ENCODE results near the gene FAM171A1. TPM values are rescaled to one million over a fixed set of nuclear protein-coding genes. Genes with fewer than 3 reads are reported as not detected.
"Not testable (repeated sequence)": the region's sequence is repeated elsewhere in the genome, so short reads cannot be mapped to it uniquely, and the experiment has no call there.

Gene FAM171A1
- total and polyA plus RNA-seq, 7 donors = 4.3 to 29.0 (median 7.2) TPM

GRCh38 chr10:15278786-15279185, 92.3 kb downstream of the FAM171A1 start:
- 92 to 97% methylated on average over 12 of the region's 12 CpGs for WGBS, 2 donors
- intact Hi-C loops (cut with DNase I) = no loop called here
- no peak for TF ChIP-seq POLR2A (IDR thresholded peaks at IDR 0.05)
- no peak for TF ChIP-seq CTCF (IDR thresholded peaks at IDR 0.05)
- TF ChIP-seq POLR2AphosphoS5 (IDR thresholded peaks at IDR 0.05) = no peak
- TF ChIP-seq EP300 (IDR thresholded peaks at IDR 0.05) = no peak
- no peak overlapping the region for H3K4me3 ChIP-seq
- H3K27ac ChIP-seq = no peak overlapping the region
- no peaks in the 10 kb centered on the region for H3K4me1 ChIP-seq
- H3K9me3 ChIP-seq = no peaks in the 10 kb centered on the region
- peaks cover 0 to 23% (median 0%) of the 10 kb centered on the region in 4 donors for H3K36me3 ChIP-seq
- no peak for DNase-seq
- H3K27me3 ChIP-seq = no peaks in the 10 kb centered on the region

DNA sequence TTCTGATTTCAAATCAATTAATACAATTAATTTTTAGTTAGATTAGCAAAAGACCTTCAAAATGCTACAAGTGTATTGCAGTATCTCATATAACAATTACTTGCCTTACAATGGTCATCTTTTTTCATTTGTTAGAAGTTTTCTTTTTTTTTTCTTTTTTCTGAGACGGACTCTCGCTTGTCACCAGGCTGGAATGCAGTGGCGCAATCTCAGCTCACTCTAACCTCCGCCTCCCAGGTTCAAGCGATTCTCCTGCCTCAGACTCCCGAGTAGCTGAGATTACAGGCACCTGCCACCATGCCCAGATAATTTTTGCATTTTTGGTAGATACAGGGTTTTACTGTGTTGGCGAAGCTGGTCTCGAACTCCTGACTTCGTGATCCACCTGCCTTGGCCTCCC, 95.0 kb downstream of the FAM171A1 start:
- H3K4me1 ChIP-seq; DNase-seq; intact Hi-C loops (cut with DNase I); H3K27me3 ChIP-seq; H3K4me3 ChIP-seq; H3K9me3 ChIP-seq; H3K27ac ChIP-seq: not testable (repeated sequence)
- 91 to 95% methylated on average over 9 of the region's 9 CpGs for WGBS, 2 donors
- peaks cover 0 to 11% (median 0%) of the 10 kb centered on the region in 4 donors for H3K36me3 ChIP-seq

DNA sequence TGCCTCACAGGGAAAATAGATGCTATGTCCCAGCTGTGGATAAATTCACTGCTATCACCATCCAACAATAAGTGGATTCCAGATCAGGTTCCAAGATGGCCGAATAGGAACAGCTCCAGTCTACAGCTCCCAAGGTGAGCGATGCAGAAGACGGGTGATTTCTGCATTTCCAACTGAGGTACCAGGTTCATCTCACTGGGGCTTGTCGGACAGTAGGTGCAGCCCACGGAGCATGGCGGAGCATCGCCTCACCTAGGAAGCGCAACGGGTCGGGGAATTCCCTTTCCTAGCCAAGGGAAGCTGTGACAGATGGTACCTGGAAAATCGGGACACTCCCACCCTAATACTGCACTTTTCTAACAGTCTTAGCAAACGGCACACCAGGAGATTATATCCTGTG, 101.3 kb downstream of the FAM171A1 start:
- H3K27ac ChIP-seq; intact Hi-C loops (cut with DNase I); DNase-seq; H3K4me3 ChIP-seq; H3K4me1 ChIP-seq; H3K9me3 ChIP-seq; H3K27me3 ChIP-seq; H3K36me3 ChIP-seq: not testable (repeated sequence)
- 89 to 96% methylated on average over 12 of the region's 12 CpGs for WGBS, 2 donors

GRCh38 chr10:15267496-15267895, 103.6 kb downstream of the FAM171A1 start:
- peaks cover 0 to 3% (median 0%) of the 10 kb centered on the region in 4 donors for H3K9me3 ChIP-seq
- no peaks in the 10 kb centered on the region for H3K27me3 ChIP-seq
- H3K36me3 ChIP-seq = peaks cover 0 to 5% (median 2%) of the 10 kb centered on the region in 4 donors
- intact Hi-C loops (cut with DNase I) = no loop called here
- DNase-seq = no peak
- 79 to 83% methylated on average over 10 of the region's 10 CpGs for WGBS, 2 donors
- no peak for TF ChIP-seq POLR2AphosphoS5 (IDR thresholded peaks at IDR 0.05)
- no peak for TF ChIP-seq POLR2A (IDR thresholded peaks at IDR 0.05)
- no peak for TF ChIP-seq CTCF (IDR thresholded peaks at IDR 0.05)
- no peak for TF ChIP-seq EP300 (IDR thresholded peaks at IDR 0.05)
- no peaks in the 10 kb centered on the region for H3K4me1 ChIP-seq
- H3K27ac ChIP-seq = no peak overlapping the region
- no peak overlapping the region for H3K4me3 ChIP-seq

GRCh38 chr10:15266117-15266516, 105.0 kb downstream of the FAM171A1 start:
- H3K27ac ChIP-seq = no peak overlapping the region
- peaks cover 0 to 3% (median 0%) of the 10 kb centered on the region in 4 donors for H3K9me3 ChIP-seq
- no peak for DNase-seq
- H3K4me1 ChIP-seq = no peaks in the 10 kb centered on the region
- intact Hi-C loops (cut with DNase I) = no loop called here
- no peaks in the 10 kb centered on the region for H3K27me3 ChIP-seq
- WGBS, 2 donors = 94 to 95% methylated on average over 5 of the region's 5 CpGs
- H3K4me3 ChIP-seq = no peak overlapping the region
- TF ChIP-seq CTCF (IDR thresholded peaks at IDR 0.05) = no peak
- no peak for TF ChIP-seq POLR2A (IDR thresholded peaks at IDR 0.05)
- TF ChIP-seq EP300 (IDR thresholded peaks at IDR 0.05) = no peak
- peaks cover 0 to 5% (median 2%) of the 10 kb centered on the region in 4 donors for H3K36me3 ChIP-seq

- WGBS, 2 donors = 73 to 90% methylated on average over 2 of the region's 2 CpGs
- intact Hi-C loops (cut with DNase I) = no loop called here
- Histone ChIP-seq H3K4me3 (no peak overlapping the region), H3K27me3 (no peaks in the 10 kb centered on the region), H3K36me3 (peaks cover 0 to 5% (median 2%) of the 10 kb centered on the region in 4 donors), H3K27ac (no peak overlapping the region), H3K9me3 (peaks cover 0 to 3% (median 0%) of the 10 kb centered on the region in 4 donors), H3K4me1 (no peaks in the 10 kb centered on the region)
- TF ChIP-seq CTCF (IDR thresholded peaks at IDR 0.05) = no peak
- TF ChIP-seq POLR2A (IDR thresholded peaks at IDR 0.05) = no peak
- TF ChIP-seq POLR2AphosphoS5 (IDR thresholded peaks at IDR 0.05) = no peak
- no peak for TF ChIP-seq EP300 (IDR thresholded peaks at IDR 0.05)
- no peak for DNase-seq
Observed at GRCh38 chr10:15265558-15265957, 105.5 kb downstream of the FAM171A1 start.
